Muscle of leg (tissue), 11 donors: ENCODE measurements around the gene SUPT3H. TPM values are rescaled to one million over a fixed set of nuclear protein-coding genes. Genes with fewer than 3 reads are reported as not detected.

ENCODE experiments used
- DNase-seq: peaks from one replicate; pipeline ENCODE4 v3.0.0; 2013
- H3K27ac ChIP-seq: one replicate; pipeline ENCODE4 v1.5.1; 2013; ENCODE audit warnings: mild to moderate bottlenecking, low read length, control low read depth
- H3K27me3 ChIP-seq: one replicate; pipeline ENCODE4 v1.6.1; 2013; ENCODE audit warnings: low read length; ENCODE audit not compliant: control insufficient read depth, insufficient read depth
- H3K36me3 ChIP-seq: one replicate; pipeline ENCODE4 v1.6.1; 2013; ENCODE audit warnings: low read length; ENCODE audit not compliant: control insufficient read depth, insufficient read depth
- H3K4me1 ChIP-seq: one replicate; pipeline ENCODE4 v1.6.1; 2013; ENCODE audit warnings: low read length; ENCODE audit not compliant: control insufficient read depth, insufficient read depth
- H3K4me3 ChIP-seq: one replicate; pipeline ENCODE4 v1.5.1; 2013; ENCODE audit warnings: low read length, control low read depth
- H3K9me3 ChIP-seq: replicated peaks from 2 replicates; pipeline ENCODE4 v1.6.1; 2013; ENCODE audit warnings: low read depth, low read length; ENCODE audit not compliant: control insufficient read depth
- WGBS: methylation state at CpG from one replicate; pipeline ENCODE4 v1.1.5; 2013; ENCODE audit warnings: missing lambda C conversion rate; ENCODE audit not compliant: insufficient coverage; 5-methylcytosine and 5-hydroxymethylcytosine counted together
- polyA plus RNA-seq, 8 donors: library from polyadenylated mRNA; unstranded; fragments of 120-200 nt; gene quantifications; one replicate each; pipeline versions ENCODE4 v1.2.1 to v1.2.3, GENCODE V29; 2013; ENCODE audit warnings: inconsistent platforms in 1 of 8, low replicate concordance in 1 of 8; ENCODE audit not compliant: insufficient read length in 8 of 8, insufficient read depth in 1 of 8
- total RNA-seq: library from RNA; stranded (reverse); fragments of 120-200 nt; gene quantifications from one replicate; pipeline ENCODE4 v1.2.4, GENCODE V29; 2013

Gene SUPT3H
- total and polyA plus RNA-seq, 9 donors, result 8.3 to 13.7 (median 10.7) TPM

- Histone ChIP-seq H3K9me3 (no peaks in the 10 kb centered on the region), H3K27ac (no peak overlapping the region), H3K36me3 (no peaks in the 10 kb centered on the region), H3K27me3 (peaks cover 7% of the 10 kb centered on the region), H3K4me1 (peaks cover 12% of the 10 kb centered on the region), H3K4me3 (no peak overlapping the region)
- 0% methylated on average over 1 of the region's 8 CpGs for WGBS
- peak; percentile 92 for DNase-seq
Observed at GRCh38 chr6:44800171-44800783, 577.5 kb downstream of the SUPT3H start.

- 80% methylated on average over 1 of the region's 3 CpGs for WGBS
- DNase-seq, result no peak
- Histone ChIP-seq H3K27me3 (peaks cover 7% of the 10 kb centered on the region), H3K4me1 (peaks cover 15% of the 10 kb centered on the region), H3K36me3 (no peaks in the 10 kb centered on the region), H3K9me3 (no peaks in the 10 kb centered on the region), H3K27ac (no peak overlapping the region), H3K4me3 (no peak overlapping the region)
Observed at GRCh38 chr6:44797746-44798145, 580.0 kb downstream of the SUPT3H start.

DNA sequence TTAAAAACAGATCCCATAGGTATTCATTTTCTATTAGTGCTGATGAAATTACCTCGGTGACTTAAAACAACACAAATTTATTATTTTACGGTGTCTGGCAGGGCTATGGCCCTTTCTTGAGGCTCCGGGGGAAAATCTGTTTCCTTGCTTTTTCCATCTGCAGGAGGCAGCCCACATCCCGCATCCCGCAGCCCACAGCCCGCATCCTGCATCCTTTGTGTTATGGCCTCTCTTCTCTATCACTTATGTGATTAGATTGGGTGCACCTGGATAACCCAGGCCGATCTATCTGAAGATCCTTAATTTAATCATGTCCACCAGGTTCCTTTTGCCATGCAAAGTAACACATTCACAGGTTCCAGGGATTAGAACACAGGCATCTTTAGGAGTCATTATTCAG is 582.4 kb downstream of the SUPT3H start:
- Histone ChIP-seq H3K9me3 (no peaks in the 10 kb centered on the region), H3K27ac (no peak overlapping the region), H3K4me3 (no peak overlapping the region), H3K27me3 (peaks cover 2% of the 10 kb centered on the region), H3K36me3 (no peaks in the 10 kb centered on the region), H3K4me1 (peaks cover 5% of the 10 kb centered on the region)
- WGBS, result 100% methylated on average over 4 of the region's 7 CpGs
- DNase-seq, result no peak

DNA sequence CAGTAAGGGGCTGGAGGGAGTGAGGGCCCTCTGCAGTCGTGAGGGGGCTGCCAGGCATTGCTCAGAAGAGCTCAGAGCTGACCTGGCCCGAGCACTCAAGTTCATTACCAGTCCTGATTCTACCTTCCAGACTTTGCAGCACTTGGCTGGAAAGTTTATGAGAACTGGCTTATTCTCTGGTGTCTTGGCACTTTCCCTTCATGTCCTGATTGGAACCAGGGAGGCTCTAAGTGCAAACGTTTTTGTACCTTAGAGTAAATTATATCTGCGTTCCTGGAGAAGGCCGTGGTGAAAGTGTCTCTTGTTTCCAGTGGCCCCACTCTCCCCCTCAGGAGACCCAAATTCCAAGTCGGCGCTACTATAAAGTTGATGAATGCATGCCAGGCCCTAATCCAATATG is 587.9 kb downstream of the SUPT3H start:
- Histone ChIP-seq H3K27me3 (no peaks in the 10 kb centered on the region), H3K27ac (no peak overlapping the region), H3K36me3 (no peaks in the 10 kb centered on the region), H3K9me3 (no peaks in the 10 kb centered on the region), H3K4me3 (no peak overlapping the region), H3K4me1 (peaks cover 2% of the 10 kb centered on the region)
- WGBS, result 83% methylated on average over 1 of the region's 7 CpGs
- peak; percentile 71 for DNase-seq

DNA sequence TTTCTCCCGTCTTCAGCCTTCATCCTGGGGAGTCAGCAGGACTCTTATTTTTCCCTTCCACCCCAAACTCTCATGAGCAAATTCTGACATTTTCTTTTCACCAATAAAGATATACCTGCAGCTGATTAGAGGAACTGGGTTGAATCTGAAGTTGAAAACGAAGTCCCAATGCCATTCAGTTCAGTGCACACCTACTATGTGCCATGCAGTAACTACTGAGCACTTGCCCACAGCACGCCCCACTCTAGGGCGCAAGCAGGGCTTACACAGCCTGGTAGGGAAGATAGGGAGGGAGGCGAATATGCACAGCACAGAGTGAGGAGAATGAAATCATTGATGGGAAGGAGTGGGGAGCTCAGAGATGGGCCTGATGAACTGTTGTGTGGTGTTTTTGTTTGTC is 588.7 kb downstream of the SUPT3H start:
- DNase-seq, result no peak
- Histone ChIP-seq H3K9me3 (peaks cover 2% of the 10 kb centered on the region), H3K27me3 (no peaks in the 10 kb centered on the region), H3K36me3 (no peaks in the 10 kb centered on the region), H3K27ac (no peak overlapping the region), H3K4me1 (no peaks in the 10 kb centered on the region), H3K4me3 (no peak overlapping the region)
- WGBS, result no CpG with 5 or more reads among the region's 5 CpGs

DNA sequence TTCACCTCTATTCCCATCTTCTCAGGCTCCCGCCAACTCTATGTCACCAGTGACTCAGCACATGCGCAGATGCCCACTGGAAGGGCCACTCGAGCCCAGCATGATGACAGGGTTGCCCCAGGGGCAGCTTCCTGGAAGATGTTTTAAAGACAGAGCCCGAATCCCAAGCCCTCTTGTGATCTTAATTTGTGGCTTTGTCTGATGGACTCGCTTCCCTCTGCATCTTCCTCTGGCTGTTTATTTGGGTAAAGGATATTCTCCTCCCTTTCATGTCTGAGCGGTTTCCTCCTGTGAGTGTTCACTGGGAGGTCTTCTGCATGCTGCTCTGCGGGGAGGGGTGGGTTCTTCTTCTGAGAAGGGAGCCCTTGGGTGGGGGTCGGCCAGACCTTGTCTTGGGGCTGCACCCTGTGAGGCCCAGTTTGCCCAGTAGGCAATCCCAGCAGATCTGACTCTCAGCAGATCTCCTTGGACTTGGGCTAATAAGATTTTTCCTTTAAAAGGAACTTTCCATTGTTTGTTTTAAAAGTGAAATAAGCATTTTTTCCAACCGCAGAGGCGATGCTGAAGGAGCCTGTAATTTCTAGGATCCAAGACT is 589.2 kb downstream of the SUPT3H start:
- Histone ChIP-seq H3K4me1 (no peaks in the 10 kb centered on the region), H3K9me3 (peaks cover 2% of the 10 kb centered on the region), H3K27ac (no peak overlapping the region), H3K27me3 (no peaks in the 10 kb centered on the region), H3K4me3 (no peak overlapping the region), H3K36me3 (no peaks in the 10 kb centered on the region)
- no peak for DNase-seq
- 81% methylated on average over 4 of the region's 10 CpGs for WGBS

GRCh38 chr6:44787254-44787834 is 590.4 kb downstream of the SUPT3H start:
- no peaks in the 10 kb centered on the region for H3K4me1 ChIP-seq
- peaks cover 2% of the 10 kb centered on the region for H3K9me3 ChIP-seq
- H3K27ac ChIP-seq, result no peak overlapping the region
- 100% methylated on average over 1 of the region's 8 CpGs for WGBS
- no peaks in the 10 kb centered on the region for H3K36me3 ChIP-seq
- H3K27me3 ChIP-seq, result no peaks in the 10 kb centered on the region
- no peak for DNase-seq
- no peak overlapping the region for H3K4me3 ChIP-seq

DNA sequence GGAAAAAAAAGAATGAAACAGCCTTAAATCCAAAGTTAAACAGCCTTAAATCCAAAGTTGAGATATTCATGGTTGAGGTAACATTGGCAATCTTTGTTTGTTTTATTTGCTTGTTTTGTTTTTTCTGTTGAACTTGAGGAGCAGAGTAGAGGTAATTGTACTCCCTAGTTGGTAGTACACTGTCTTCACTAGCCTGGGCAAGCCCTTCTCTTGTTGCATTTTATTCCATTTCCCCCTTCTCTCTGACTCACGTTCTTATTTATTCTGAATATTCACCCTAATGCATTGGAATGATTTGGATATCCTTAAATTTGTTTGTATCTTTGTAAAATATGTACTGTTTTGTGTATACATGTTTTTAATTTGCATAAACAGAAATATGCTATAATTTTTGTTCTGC is 592.6 kb downstream of the SUPT3H start:
- Histone ChIP-seq H3K9me3 (peaks cover 2% of the 10 kb centered on the region), H3K27me3 (no peaks in the 10 kb centered on the region), H3K27ac (no peak overlapping the region), H3K4me1 (peaks cover 3% of the 10 kb centered on the region), H3K4me3 (no peak overlapping the region), H3K36me3 (no peaks in the 10 kb centered on the region)
- no CpG with 5 or more reads among the region's 1 CpG for WGBS
- no peak for DNase-seq

DNA sequence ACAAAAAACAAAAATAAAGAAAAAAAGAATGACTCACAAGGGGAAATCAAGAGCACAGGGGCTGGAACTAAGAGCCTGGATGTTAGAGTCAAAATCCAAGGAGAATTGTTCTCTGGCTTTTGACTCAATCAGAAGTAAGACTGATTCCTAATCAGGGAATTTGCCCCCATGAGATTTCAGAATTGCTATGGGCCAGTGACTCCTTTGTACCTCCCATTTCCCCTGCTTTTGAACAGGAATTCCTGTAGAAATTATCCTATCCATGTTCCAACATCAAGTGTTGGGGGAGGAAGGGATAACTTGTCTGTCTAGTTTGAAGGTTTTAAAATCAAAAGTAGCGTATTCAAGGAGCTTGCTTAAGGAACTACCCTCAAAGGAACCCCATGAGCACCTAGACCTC is 593.5 kb downstream of the SUPT3H start:
- H3K9me3 ChIP-seq, result peaks cover 2% of the 10 kb centered on the region
- no peak overlapping the region for H3K4me3 ChIP-seq
- no peak overlapping the region for H3K27ac ChIP-seq
- no CpG with 5 or more reads among the region's 1 CpG for WGBS
- no peaks in the 10 kb centered on the region for H3K27me3 ChIP-seq
- H3K36me3 ChIP-seq, result no peaks in the 10 kb centered on the region
- peaks cover 3% of the 10 kb centered on the region for H3K4me1 ChIP-seq
- DNase-seq, result no peak

DNA sequence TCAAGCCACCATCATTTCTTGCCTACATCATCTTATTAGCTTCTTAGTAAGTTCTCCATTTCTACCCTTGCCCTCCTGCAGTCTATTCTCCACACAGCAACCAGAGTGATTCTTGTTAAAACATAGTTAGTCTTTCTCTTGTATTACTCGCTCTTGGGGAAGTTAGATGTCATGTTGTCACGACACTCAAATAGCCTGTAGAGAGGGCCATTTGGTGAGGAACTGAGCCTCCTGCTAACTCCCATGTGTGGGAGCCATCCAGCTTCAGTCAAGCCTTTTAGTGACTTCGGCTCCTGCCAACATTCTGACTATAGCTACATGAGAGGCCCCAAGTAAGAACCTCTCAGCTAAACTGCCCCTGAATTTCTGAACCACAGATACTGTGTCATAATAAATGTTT is 594.8 kb downstream of the SUPT3H start:
- Histone ChIP-seq H3K9me3 (peaks cover 2% of the 10 kb centered on the region), H3K4me1 (peaks cover 3% of the 10 kb centered on the region), H3K4me3 (no peak overlapping the region), H3K27me3 (no peaks in the 10 kb centered on the region), H3K27ac (no peak overlapping the region), H3K36me3 (no peaks in the 10 kb centered on the region)
- WGBS, result no CpG with 5 or more reads among the region's 3 CpGs
- no peak for DNase-seq
